GM18511 (cell line): ENCODE results near the gene LRRC27.

Experiments used
- ATAC-seq: cut with Tn5 transposase; IDR thresholded peaks from one replicate; pipeline ENCODE4 v1.9.1; 2021; ENCODE audit warnings: mild to moderate bottlenecking, moderate library complexity; ENCODE audit not compliant: unreplicated experiment

The LRRC27 gene

DNA sequence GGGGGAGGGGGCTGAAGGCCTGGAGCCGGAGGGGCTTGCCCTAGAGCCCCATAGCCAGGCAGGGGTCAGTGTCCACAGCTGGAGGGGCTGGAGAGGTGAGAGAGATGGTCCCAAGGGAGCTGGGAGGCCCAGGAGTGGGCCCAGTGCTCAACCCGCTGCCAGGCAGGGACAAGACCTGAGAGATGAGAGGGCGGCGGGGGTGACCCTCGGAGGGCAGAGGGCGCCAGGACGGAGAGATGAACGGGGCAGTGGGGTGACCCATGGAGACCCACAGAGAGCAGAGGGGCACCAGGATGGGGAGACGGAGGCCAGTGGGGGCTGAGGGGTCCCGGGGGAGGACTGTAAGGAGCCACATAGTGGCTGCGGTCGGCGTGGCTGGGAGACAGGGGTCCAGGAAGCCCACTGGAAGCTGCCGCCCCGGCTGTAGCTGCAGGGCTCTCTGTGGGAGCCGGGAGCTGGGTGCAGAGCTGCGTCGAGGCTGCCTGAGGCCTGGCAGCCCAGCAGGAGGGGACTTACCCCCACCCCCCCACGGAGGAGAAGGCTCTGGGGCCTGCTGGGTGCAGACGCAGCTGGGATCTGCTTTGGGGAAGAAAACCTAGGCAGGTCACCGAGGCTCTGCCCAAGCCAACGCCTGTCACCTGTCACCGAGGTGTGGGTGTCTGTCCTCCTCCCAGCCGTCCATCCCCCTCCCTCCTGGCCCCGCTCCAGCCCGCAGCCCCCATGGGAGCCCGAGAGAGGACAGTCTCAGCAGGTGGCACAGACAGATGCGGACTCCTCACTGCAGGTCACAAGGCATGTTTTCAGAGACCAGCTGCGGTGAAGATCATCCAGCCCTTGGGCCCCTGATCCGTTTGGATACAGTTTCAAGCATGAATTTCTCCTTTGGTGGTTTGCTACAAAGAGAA, 90.1 kb downstream of the LRRC27 start:
- ATAC-seq, result peak; percentile 70

- ATAC-seq, result peak; percentile 41
Measured at GRCh38 chr10:132422903-132423825, 91.2 kb downstream of the LRRC27 start.

DNA sequence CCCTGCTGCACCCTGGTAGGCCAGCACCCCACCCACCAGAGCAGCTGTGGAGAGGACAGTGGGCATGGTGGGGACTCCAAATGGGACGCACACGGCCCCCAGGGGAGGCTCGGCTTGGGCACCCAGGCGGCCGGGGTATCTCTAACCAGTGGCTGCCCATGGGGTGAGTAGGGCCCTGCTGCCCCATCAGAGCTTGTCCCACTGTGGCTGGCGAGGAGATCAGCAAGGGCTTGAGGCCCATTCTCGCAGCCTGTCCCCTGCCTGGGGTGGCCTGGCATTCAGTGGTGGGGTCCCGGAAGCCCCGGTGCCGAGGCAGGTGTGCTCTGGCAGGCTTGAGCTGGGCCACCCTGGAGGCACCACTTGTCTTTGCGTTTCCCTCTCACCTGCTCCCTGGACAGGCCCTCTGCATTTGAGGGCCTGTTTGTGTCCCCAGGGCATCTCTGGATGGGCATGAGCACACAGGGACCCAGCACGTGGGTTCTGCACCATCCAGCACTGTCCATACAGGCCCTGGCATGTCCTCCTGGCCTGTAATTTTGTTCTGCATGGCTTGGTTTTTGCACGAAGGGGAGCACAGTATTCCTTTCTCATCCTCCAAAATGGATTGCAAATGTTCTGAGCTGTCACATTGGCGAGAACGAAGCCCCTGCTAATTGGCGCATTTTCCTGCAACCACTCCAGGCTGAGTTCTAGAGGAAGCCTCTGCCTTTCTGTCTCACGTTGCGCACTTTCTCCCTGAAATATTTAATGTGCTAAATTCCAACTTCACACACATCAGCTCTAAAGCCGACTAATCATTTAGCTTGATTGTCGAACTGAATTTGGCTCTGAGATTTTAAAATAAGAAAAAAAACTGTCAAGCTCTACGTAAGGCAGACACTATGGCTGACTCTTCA, 92.2 kb downstream of the LRRC27 start:
- ATAC-seq, result no peak

DNA sequence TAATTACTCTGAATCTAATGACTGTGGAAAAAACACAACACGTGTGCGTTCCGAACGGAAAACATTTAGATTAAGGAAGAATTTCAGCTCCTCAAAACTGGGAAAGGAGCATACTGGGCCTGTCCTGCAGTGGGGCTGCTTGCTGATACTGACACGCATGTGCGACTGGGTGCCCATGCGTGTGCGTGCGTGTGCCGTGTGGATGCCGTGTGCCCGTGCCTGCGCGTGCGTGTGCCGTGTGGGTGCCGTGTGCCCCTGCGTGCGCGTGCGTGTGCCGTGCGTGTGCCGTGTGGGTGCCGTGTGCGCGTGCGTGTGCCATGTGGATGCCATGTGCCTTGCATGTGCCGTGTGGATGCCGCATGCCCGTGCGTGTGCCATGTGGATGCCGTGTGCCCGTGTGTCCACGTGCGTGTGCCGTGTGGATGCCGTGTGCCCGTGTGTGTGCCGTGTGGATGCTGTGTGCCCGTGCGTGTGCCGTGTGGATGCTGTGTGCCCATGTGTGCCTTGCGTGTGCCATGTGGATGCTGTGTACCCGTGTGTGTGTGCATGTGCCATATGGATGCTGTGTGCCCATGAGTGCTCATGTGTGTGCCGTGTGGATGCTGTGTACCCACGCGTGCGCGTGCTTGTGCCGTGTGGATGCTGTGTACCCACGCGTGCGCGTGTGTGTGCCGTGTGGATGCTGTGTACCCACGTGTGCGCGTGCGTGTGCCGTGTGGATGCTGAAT, 93.2 kb downstream of the LRRC27 start:
- no peak for ATAC-seq

- no peak for ATAC-seq
Measured at GRCh38 chr10:132425757-132426155, 93.8 kb downstream of the LRRC27 start.

- no peak for ATAC-seq
Measured at GRCh38 chr10:132427006-132427771, 95.2 kb downstream of the LRRC27 start.

GRCh38 chr10:132427939-132428367, 96.0 kb downstream of the LRRC27 start:
- ATAC-seq, result no peak

GRCh38 chr10:132428486-132428995, 96.5 kb downstream of the LRRC27 start:
- no peak for ATAC-seq
